Measurements from ENCODE around the gene ASTN1.

The ASTN1 gene

DNA sequence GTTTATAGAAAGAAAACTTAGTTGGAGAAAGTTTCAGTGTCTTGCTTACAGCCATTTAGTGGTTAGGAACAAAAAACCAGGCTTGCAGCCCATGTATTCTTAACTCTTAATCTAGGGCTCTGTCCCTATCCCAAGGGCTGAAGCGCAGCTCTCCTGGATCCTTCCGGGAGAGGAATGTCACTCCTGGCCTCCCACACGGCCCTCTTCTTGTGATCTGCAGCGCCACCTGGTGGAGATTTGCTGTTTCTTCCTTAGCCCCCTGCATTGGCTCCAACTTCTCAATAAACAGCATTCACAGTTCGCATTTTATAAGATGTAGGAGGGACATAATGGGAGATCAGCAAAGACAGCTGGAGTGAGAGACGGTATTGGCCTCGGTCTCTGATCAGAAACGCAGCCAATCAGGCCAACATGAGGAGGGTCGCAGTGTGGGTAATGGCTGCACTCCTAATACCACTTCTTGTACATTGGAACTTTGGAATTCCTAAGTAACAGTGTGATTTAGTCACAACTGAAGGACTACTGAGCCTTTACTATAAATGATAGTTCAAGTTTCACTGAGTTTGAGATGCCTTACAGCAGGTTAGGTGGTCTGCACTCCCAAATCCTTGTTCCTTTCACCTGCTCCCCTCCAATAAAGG is 283.4 kb downstream of the ASTN1 start:
- TF ChIP-seq, protein P1, sequence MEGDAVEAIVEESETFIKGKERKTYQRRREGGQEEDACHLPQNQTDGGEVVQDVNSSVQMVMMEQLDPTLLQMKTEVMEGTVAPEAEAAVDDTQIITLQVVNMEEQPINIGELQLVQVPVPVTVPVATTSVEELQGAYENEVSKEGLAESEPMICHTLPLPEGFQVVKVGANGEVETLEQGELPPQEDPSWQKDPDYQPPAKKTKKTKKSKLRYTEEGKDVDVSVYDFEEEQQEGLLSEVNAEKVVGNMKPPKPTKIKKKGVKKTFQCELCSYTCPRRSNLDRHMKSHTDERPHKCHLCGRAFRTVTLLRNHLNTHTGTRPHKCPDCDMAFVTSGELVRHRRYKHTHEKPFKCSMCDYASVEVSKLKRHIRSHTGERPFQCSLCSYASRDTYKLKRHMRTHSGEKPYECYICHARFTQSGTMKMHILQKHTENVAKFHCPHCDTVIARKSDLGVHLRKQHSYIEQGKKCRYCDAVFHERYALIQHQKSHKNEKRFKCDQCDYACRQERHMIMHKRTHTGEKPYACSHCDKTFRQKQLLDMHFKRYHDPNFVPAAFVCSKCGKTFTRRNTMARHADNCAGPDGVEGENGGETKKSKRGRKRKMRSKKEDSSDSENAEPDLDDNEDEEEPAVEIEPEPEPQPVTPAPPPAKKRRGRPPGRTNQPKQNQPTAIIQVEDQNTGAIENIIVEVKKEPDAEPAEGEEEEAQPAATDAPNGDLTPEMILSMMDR (IDR thresholded peaks at IDR 0.05; ENCODE audit: control extremely low read depth, extremely low read depth, low read depth, missing control alignments), result peak; percentile 80
- ChIA-PET POLR2A (no interaction called here), CTCF (interaction anchor here (0.8 to 2.7 kb wide), 11 partner anchors 10 to 1729 kb away, joined by 3 to 17 read pairs (median 5); no protein-coding TSS in a partner anchor)
- peak; percentile 63 for DNase-seq (ENCODE audit: extremely low spot score)

DNA sequence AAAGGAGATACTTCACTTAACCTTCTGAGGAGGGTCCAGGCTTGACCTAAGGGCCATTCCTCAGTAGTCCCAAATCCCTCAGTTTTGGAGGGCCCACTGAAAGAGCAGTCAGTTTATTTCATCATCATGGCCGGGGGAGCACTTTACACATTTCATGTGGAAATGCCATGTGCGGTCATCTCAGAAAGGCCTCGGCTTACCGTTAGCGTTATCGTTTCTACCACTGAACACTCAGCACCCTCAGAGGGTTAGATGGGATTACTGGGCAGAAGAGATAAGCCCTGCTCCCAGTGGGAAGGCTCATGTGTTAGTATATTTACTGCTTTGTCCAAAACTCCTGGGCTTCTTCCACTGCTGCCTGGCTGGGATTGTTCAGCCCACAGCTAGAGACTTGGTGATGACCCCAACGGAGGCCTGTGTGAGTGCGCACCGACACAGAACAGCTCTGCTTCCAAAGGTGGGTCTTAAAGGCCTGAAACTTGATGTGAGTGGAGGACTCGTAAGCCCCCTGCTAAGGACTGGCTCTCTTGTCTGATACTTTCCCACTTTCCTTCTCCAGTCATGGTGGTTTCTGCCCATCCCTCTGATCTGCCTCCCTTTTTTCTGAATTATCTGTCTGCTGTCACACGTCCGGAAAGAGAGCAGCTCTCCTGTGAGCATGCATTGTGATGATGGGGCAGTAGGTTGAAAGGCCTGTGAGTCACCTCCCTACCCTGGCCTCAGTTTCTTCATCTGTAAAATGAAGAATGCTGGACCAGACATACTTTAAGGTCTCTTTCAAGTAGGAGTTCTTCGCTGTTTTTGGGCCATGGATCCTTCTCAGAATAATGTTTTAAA is 284.5 kb downstream of the ASTN1 start:
- ChIA-PET POLR2A (no interaction called here), CTCF (interaction anchor here (0.8 to 2.7 kb wide), 12 partner anchors 9 to 1728 kb away, joined by 3 to 17 read pairs (median 5); no protein-coding TSS in a partner anchor)
- TF ChIP-seq, protein P1 (IDR thresholded peaks at IDR 0.05; ENCODE audit: control extremely low read depth, extremely low read depth, low read depth, missing control alignments), result no peak
- no peak for DNase-seq (ENCODE audit: extremely low spot score)

DNA sequence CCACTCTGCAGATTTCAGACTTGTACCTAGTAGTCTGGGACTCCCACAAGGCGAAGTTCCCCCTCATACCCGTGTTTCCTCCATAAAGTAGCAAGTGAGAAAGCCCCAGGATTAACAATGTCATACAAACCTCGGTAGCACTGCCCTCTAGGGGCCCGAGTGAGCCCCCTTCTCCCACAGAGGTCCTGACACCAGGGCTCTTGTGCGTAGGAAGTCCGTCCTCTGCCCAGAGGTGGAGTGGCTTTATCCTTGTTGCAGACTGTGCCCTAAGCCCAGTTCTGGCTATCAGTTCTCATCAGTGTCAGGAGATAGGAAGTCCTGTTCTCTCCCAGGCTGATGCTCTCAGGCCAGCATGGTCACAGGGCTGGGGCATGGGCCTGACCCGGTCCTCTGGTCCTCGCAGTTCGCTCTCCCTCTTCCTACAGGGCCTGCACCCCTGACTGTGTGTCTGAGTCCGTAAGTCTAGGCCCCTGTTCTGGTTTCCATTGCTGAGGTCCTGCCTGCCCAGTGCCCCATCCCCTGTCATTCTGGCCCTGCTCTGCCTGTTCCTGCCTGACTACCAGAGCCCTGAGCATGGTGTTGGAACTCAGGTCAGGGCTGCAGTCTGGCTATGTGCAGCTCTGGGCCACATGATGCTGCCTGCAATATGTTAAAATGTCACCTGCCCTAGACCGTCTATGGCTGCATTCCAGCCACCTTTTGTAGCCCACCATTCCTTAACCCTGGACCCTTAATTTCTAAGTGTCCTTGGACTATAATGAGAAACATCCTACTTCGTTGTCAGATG is 285.6 kb downstream of the ASTN1 start:
- TF ChIP-seq, protein P1 (IDR thresholded peaks at IDR 0.05; ENCODE audit: control extremely low read depth, extremely low read depth, low read depth, missing control alignments), result no peak
- ChIA-PET POLR2A (no interaction called here), CTCF (interaction anchor here (1.0 to 2.7 kb wide), 6 partner anchors 8 to 319 kb away, joined by 3 to 17 read pairs (median 8); no protein-coding TSS in a partner anchor)
- DNase-seq (ENCODE audit: extremely low spot score), result no peak

DNA sequence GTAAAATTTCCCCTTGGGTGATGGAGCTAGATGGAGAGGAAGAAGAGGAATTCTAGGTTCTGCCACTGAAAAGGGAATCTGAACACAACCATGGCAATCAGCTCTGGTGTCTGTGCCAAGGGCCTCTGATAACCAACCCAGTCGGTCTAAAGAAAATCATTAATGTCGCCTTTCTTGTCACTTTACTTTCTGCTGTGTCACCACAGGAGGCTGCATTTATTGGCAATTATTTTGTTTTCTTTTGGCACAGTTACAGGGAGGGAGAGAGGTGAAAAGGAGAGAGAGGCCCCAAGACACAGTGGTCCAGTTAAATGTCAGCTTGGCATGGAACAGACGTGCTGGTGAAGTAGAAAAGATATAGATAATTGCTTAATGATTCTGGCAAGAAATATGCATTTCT is 287.0 kb downstream of the ASTN1 start:
- no peak for DNase-seq (ENCODE audit: extremely low spot score)
- ChIA-PET POLR2A (no interaction called here), CTCF (interaction anchor here (1.4 kb wide), 1 partner anchor 317 kb away, joined by 4 read pairs; no protein-coding TSS in a partner anchor)
- TF ChIP-seq, protein P1 (IDR thresholded peaks at IDR 0.05; ENCODE audit: control extremely low read depth, extremely low read depth, low read depth, missing control alignments), result no peak

DNA sequence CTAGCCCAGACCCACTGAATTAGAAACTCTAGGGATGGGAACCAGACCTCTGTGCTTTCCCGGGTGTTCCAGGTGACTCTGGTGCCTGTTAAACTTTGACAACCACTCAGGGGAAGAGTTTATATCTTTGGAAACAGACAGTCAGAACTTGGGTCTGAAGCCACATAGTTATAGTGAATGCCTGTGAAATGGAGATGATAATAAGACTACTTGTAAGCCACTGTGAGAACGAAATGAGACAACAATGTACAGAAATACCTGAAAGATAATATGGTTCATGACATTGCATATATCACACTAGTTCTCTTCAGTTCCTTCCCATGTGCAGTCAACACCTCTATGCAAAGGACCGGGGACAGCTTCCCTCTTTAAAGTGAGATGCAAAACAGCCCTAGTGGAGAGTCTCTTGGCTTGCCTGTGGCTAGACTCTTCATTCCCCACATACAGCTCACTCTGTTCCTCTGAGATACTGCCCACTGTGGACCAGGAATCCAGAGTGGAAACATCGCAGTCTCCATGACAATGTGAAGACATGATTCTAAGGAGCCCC is 287.5 kb downstream of the ASTN1 start:
- ChIA-PET POLR2A (no interaction called here), CTCF (interaction anchor here (1.4 kb wide), 1 partner anchor 317 kb away, joined by 4 read pairs; no protein-coding TSS in a partner anchor)

More for the DNA sequence above, 287.5 kb downstream of the ASTN1 start:
- TF ChIP-seq, protein P1 (IDR thresholded peaks at IDR 0.05; ENCODE audit: control extremely low read depth, extremely low read depth, low read depth, missing control alignments), result no peak
- no peak for DNase-seq (ENCODE audit: extremely low spot score)

Data from GM10248 (cell line).